ENCODE measurements around the gene ADAMTS1.

The ADAMTS1 gene

DNA sequence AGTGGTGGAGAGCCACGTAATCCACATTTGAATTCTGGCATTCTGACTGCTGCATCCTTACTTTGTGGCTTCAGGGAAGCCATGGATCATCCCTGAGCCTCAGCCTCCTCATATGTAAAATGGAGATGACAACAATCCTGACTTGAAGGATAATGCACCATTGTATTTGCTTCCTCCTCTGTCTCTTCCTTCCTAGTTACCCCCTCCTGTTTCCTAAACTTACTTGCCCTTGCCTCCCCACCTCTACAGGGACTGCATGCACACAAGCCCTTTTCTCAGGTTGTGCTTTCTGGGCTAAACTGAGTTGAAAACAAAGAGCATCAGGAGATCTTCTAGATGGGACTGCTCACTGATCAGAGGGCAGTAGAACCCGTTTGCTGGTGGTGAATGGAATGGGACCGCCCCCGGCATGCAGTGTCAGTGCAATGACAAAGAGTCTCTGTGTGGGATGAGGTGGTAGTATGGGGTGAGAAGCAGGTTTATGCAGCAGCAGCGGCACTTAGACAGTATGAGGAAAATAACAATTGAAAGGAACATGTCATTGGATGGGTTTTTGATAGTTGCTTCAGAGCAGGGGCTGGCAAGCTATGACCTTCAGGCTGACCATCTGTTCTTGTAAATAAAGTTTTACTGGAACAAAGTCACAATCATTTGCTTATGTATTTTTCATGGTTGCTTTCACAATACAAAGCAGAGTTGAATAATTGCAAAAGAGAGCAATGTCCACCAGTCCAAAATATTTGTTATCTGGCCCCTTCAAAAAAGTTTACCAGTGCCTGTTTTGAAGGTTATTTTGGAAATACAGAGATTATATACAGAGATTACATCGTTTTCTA is 6.1 kb upstream of the ADAMTS1 start:
- H3K4me3 ChIP-seq (ENCODE audit: control insufficient read depth, low read depth, low read length): no peak overlapping the region
- no peak for DNase-seq (ENCODE audit: low read depth)
- TF ChIP-seq, protein P1, sequence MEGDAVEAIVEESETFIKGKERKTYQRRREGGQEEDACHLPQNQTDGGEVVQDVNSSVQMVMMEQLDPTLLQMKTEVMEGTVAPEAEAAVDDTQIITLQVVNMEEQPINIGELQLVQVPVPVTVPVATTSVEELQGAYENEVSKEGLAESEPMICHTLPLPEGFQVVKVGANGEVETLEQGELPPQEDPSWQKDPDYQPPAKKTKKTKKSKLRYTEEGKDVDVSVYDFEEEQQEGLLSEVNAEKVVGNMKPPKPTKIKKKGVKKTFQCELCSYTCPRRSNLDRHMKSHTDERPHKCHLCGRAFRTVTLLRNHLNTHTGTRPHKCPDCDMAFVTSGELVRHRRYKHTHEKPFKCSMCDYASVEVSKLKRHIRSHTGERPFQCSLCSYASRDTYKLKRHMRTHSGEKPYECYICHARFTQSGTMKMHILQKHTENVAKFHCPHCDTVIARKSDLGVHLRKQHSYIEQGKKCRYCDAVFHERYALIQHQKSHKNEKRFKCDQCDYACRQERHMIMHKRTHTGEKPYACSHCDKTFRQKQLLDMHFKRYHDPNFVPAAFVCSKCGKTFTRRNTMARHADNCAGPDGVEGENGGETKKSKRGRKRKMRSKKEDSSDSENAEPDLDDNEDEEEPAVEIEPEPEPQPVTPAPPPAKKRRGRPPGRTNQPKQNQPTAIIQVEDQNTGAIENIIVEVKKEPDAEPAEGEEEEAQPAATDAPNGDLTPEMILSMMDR (IDR thresholded peaks at IDR 0.05; ENCODE audit: control insufficient read depth, insufficient read depth, low read depth, low read length, missing control alignments): no peak

GRCh38 chr21:26850116-26850643 is 5.0 kb upstream of the ADAMTS1 start:
- no peak overlapping the region for H3K4me3 ChIP-seq (ENCODE audit: control insufficient read depth, low read depth, low read length)
- DNase-seq (ENCODE audit: low read depth): no peak
- TF ChIP-seq, protein P1 (IDR thresholded peaks at IDR 0.05; ENCODE audit: control insufficient read depth, insufficient read depth, low read depth, low read length, missing control alignments): peak; percentile 50

- H3K4me3 ChIP-seq (ENCODE audit: control insufficient read depth, low read depth, low read length): no peak overlapping the region
- TF ChIP-seq, protein P1 (IDR thresholded peaks at IDR 0.05; ENCODE audit: control insufficient read depth, insufficient read depth, low read depth, low read length, missing control alignments): peak; percentile 42
- no peak for DNase-seq (ENCODE audit: low read depth)
Measured at GRCh38 chr21:26849428-26850115, 4.4 kb upstream of the ADAMTS1 start.

DNA sequence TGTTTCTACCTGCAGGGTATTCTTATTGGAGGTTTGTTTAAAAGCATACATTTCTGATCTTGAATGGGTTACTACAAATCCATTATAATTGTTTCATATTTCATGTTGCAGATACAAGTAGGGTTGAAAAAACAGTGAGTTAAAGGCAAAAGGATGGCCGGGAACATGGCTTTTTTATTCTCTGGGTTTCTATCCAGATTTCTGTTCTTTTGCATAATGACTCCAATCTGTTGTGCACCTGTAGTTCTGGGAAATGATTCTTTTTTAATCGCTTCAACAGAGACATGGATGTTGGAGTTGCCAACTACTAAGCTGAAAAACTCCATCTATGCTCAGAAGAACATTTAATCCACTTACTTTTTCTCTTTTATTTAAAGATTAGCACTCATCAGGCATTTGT is 2.7 kb upstream of the ADAMTS1 start:
- DNase-seq (ENCODE audit: low read depth): no peak
- TF ChIP-seq, protein P1 (IDR thresholded peaks at IDR 0.05; ENCODE audit: control insufficient read depth, insufficient read depth, low read depth, low read length, missing control alignments): no peak
- no peak overlapping the region for H3K4me3 ChIP-seq (ENCODE audit: control insufficient read depth, low read depth, low read length)

DNA sequence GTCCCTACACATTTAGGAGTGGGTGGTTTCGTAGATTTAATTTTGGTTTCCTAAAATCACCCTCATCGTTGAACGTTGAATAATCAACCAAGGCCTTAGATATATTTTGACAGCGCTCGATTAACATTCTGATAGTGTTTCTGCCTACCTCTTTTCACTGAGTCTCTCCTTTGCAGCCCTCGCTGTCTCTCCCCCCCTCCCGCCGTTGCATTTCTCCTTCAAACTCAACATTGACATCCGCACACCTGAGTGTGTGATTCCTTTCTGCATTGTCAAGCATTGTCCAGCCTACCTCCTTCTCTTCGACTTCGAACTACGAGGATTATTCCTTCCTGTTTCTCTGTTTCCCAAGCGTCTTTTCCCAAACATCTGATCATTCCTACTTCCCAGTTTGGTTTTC is 1.8 kb upstream of the ADAMTS1 start:
- H3K4me3 ChIP-seq (ENCODE audit: control insufficient read depth, low read depth, low read length): peak overlapping the region; percentile 93
- TF ChIP-seq, protein P1 (IDR thresholded peaks at IDR 0.05; ENCODE audit: control insufficient read depth, insufficient read depth, low read depth, low read length, missing control alignments): no peak
- no peak for DNase-seq (ENCODE audit: low read depth)

DNA sequence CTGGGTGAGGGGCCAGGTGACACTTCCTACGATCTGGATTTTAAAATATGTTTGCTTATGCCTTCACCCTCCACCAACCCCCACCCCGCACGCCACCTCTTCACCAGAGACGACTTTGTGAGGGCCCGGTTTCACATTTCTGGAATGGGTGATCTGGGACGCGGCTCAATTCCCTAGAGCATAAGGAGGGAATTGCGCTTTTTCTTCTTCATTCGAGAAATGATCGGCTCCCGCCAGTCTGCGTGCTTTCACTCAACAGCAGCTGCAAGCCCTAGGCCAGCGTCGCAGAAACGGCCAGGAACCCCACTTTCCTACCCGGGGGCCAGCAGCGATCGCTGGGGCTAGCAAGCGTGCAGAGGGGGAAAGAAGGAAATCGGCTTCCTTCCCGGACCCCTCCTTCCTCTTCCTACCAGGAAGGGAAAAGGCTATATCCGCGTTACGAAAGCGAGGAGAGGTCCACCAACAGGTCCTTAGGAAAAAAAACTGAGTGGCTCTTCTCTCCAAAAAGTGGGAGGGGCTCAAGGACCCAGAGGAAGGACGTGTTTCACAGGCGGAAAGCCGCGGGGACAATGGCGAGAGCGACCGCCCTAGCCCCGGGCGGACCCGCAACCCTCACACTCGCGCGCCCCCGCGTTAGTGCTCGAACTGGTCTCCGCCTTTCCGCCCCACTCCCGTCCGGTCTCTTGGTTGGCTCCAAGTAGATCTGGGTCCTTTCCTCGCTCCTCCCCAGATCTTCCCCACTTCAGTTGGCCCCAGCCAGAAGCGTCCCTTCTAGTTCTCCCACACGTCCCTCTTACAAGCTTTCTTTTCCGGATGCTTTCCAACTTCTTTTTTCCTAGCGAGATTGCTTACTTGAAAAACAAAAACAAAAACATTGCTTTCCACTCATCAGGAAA is 1.1 kb upstream of the ADAMTS1 start:
- TF ChIP-seq, protein P1 (IDR thresholded peaks at IDR 0.05; ENCODE audit: control insufficient read depth, insufficient read depth, low read depth, low read length, missing control alignments): peak; percentile 43
- H3K4me3 ChIP-seq (ENCODE audit: control insufficient read depth, low read depth, low read length): peak overlapping the region; percentile 93
- no peak for DNase-seq (ENCODE audit: low read depth)
